CD4-positive, alpha-beta T cell treated with Interleukin-12 subunit alpha and Interleukin-12 subunit beta, for 1 hour (primary cell): ENCODE data around the gene RPL4.

Experiments
- DNase-seq: peaks from one replicate; pipeline ENCODE4 v3.0.0-alpha.2; 2020

The RPL4 gene

GRCh38 chr15:66454143-66454542, 50.5 kb downstream of the RPL4 start:
- no peak for DNase-seq

GRCh38 chr15:66452971-66453580, 51.6 kb downstream of the RPL4 start:
- no peak for DNase-seq

DNA sequence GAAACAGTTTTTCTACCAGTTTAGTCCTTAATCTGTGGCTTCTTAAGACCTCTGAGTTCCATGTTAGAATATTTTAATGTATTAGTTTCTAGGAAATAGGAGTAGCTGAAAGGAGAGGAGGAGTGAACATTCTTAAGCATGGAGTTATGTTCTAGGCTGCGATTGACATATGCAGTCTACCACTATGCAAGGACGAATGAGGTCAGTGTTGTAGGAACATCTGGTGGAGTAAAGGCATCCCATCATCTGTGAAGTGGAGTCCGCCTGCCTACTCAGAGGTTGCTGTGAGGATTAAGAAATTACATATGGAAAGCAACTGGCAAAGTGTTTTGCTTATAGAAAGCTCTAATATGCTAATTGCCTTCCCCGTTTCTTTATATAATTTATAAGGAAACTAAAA, 52.2 kb downstream of the RPL4 start:
- no peak for DNase-seq
